HG02610 (cell line): ENCODE measurements around the gene NEK7.

Experiments used
- ATAC-seq: cut with Tn5 transposase; IDR thresholded peaks from one replicate; pipeline ENCODE4 v1.9.1; 2021; ENCODE audit warnings: mild to moderate bottlenecking, moderate library complexity; ENCODE audit not compliant: unreplicated experiment

Gene NEK7

DNA sequence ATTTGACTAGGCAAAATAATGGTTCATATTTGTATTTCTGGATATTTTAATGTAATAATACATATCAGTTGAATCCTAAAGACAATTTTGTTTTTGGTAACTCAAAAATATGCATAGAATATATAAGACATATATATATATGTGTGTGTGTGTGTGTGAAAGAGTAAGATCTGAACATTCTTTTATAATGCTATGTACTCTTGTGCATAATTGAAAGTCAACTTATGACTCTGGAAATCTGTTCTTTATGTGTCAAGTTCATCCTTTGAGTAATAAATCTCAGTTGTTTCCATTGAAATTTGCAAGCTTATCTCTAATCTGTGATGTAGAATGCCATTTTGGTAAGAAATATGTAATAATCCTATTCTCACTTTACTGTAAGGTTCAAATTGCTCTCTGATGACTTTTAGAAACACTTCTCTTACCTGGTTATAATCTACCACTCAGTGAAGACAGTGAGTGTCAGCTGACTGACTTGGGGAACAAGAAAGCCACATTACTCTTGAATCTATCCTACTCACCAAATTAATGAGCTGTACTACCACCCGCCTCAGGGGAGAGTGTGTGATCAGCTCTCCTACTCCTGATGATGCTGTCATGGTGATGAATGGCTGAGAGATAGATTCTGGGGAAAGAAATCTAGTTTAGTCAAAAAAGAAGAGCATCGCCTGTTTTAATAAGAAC lies 15.0 kb upstream of the NEK7 start:
- no peak for ATAC-seq

DNA sequence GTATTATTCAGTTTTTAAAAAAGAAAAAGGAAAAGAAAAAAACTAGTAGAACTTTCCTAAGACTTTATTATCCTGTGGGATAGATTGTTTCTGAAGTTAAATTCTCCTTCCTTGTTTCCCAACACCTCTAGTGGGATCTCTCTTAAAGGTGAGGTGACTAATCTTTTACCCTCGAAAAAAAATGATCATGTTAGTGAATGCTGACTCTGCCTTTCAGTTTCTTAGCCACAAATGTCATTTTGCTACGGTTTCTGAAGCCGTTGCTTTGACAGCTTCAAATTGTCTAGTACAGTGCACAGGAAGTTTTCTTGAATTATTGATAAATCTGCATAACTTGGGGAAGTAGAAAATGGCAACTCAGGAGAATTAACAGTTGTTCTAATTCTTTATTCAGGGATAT lies 13.0 kb upstream of the NEK7 start:
- no peak for ATAC-seq

DNA sequence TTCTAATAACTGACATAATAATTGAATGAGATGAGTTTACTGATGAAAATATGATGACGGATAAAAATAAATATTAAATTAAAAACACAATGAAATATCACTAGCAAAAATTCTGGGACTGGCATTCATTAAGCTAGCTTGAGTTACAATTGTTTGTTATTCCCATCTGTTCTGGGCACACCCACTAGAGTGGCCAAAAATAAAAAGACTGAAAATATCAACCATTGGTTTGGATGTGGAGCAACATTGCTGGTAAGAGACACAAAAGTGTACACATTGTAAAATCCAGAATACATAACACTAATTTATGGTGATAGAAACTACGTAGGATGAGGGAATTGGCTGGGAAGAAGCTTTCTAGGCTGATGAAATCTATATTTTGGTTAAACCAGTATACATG lies 9.6 kb upstream of the NEK7 start:
- ATAC-seq: no peak

DNA sequence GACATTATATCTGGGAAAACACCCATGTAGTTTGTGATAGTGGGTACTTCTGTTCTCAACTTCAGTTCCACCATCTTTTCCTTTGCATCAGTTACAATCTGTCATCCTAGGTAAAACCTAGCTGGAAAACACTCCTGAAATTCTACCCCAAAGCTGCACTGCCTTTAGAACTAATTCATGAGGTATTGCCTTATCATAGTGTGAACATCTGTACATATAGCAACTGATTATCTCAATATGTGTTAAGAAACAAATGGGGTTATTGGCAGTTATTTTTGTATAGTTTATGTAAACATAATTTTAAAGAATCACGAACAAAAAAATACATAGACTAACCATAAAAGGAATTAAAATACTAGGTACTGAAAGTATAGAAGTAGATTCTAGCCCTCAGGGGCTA lies 6.4 kb upstream of the NEK7 start:
- no peak for ATAC-seq

DNA sequence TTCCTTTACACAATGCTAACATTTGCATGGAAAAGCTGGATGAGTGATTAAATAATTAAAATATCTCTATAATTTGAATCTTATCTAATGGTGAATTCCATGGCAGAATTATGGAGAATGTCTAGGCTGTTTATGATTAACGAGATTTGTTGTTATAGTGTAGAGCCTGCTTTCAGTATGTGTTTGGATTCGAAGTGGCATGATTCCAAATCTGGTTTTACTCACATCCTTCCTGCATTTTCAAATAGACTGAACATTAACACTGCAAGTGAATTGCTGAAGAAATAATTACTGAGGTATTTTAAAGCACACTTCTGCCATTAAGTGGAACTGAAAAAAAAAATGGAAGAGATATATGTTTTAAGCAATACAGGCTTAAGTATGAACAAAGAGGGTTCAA lies 5.1 kb upstream of the NEK7 start:
- ATAC-seq: no peak

DNA sequence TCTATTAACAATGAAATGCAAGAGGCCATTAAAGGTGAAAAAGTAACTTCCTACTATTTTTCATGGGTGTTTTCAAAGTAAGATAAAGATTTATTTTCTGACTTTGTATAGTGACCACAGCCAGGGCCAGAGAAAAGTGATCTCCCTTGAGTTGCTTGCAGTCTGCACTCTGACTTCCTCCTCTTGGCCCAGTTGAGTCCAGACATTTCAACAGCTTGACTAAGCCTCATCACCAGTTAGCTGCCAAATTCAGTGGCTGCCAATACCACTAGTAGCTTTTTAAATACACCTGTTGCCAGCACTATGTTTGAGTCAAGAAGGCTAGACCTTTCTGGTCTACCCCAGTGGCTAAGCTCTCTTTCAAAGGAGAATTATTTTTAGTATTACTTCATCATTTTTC lies 3.7 kb upstream of the NEK7 start:
- ATAC-seq: no peak

DNA sequence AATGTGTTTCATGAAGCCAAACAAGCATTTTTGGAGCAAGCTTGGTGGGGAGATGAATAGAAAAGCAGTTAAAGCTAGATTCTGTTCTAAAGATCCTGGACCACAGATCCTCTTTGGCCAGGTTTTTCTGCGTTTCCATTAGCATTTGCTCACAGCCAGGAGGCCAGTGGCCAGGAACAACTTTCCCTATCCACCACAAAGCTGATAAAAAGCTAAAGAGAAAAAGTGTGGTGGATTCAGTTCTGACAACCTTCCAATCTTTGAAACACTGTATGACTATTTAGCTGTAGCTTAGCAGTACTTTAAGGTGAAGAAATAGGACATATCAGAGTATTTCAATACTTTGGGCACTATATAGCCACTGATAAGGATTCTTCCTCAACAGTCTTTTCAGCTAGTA lies 3.0 kb upstream of the NEK7 start:
- no peak for ATAC-seq

DNA sequence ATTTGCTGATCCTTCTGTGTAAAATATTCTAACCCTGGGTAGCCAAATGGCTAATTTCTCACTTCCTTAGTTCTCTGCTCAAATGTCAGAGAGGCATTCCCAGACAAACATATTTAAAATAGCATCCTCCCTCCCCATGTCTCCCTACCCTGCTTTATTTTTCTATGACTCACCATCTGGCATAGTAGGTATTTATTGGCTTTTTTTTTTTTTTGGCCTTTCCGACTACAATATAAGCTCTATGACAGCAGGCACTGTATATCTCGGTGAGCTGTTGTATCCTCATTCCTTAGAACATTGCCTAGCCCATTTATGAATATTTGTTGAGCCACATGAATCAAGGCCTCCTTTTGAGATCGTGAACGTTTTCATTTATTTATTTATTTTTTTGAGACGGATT lies 1.5 kb upstream of the NEK7 start:
- ATAC-seq: no peak

DNA sequence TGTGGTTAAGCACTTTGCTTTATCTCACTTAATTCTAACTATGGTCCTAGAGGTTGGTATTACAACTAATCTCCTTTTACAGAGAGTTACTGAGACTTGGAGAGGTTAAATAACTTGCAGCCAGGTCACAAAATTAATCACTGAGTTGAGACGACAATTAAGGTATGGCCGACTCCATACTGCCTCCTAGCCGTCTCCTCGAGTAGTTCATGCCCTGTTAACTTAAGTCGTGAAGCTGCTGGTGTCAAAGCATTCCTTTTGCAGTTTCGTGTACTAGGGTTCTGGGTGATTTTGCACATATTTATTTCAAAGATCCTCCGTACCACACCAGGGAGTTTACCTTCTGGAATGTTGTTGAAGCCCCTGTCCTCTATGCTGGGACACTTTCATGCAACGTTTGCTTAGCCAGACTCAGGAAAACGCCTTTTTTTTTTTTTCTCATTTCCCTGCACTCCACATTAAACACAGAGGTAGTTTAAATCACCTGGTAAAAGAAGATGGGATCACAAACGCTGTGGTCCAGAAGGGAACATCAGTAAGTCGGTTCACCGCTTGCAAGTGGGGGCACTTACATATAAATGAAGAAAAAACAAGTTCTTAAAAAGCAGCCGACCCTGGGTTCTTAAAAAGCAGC lies 570 bp upstream of the NEK7 start:
- ATAC-seq: peak; percentile 15

DNA sequence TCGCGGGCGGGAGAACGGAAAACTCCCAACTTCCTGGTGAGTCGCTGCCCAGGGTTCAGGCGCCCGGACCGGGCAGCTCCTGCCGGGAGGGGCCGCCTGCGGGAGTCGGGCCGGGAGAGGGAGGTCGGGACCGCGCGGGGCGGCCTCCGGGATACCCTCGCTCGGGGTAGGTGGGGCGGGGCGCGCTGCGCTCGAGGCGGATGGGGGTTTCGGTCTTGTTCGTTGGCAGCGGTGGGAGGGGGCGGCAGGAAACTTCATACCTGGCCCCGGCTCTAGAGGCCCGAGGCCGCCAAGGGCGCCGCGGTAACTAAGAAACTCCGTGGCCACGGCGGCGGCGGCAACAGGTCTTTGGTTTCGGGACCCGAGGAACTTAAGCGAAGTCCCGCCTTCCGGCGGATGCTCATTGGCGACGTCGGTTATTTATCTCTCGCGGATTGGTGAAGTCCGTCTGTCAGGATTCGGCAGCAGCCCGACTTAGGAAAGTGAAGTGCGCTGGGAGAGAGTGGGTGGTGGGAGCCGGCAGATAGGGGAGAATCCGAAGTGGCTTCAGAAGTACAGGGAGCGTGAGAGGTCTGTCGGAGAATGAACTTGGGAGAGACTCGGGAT lies 546 bp downstream of the NEK7 start:
- peak; percentile 37 for ATAC-seq

DNA sequence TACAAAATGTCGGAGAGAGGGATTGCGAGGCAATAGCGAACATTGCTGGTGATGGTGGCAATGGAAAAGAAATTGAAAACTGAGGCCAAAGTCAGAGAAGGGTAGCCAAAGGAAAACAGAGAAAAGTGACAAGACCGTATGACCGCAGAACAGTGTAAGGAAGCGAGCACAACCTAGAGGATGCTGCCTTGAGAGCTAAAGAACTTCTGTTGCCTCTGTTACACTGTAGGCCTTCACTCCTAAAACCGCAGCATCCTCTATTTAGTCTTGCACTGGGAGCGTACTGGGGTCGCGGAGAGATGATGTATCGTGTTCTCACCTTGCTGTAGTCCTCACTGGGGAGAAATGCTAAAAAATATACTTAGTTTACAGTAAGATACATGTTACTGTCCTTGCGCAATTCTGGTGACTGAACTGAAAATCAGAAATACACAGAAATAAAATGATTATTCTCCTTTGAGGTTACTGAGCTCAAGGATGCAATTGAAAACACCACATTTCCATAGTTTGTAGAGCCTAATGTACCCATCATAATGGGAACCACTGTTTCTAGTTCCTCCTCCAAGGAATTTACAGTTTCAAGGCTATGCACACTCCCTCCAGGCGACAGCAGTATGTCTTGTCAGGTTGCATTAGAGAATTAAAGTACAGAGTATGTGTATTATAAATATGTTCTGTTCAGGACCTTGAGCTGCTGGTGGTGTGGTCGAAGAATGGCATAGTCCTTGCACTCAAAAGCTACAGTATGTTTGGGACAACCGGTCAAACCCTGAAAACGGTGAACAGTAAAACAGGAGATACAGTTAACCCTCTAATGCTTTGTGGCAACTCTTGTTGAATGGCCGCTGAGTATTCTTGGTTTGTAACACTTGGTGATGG lies 1.3 kb downstream of the NEK7 start:
- no peak for ATAC-seq

DNA sequence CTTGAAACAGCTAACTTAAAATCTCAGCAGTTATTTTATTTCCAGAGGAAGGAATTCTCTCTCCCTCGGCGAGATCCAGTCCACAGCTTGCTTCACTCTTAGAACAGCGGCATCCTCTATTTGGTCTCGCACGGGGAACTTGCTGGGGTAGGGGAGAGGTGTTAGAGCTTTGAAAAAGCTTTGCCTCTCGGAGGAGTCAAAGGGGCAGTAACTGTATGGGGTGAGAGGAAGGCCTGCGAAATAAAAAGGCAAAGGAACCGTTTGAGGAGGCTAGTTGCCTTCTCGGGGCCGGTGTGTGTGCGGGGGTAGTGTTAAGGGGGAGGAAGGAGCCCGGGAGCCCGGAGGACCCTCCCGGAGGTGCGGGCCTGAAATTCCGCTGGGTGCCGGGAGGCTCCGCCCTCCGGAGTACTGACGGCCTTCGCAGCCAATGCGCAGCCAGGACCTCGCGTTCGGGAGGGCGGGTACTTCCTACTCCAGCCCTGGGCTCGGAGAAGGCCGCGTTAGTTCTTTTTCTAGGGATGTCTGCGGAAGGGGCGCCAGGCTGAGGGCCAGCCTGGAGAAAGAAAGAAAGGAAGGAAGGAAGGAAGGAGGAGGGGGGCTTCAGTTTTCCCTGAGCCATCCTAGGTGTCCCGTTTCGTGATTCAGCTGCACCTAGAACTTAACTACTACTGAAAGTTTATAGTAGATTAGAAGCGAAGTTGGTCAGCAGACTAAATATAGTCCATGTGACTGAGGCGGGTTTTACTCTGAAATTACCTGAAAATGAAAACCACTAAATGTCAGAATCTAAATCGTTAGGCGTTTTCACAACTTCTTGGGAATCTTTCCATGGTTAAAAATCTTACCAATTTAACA lies 2.2 kb downstream of the NEK7 start:
- ATAC-seq: peak; percentile 70

DNA sequence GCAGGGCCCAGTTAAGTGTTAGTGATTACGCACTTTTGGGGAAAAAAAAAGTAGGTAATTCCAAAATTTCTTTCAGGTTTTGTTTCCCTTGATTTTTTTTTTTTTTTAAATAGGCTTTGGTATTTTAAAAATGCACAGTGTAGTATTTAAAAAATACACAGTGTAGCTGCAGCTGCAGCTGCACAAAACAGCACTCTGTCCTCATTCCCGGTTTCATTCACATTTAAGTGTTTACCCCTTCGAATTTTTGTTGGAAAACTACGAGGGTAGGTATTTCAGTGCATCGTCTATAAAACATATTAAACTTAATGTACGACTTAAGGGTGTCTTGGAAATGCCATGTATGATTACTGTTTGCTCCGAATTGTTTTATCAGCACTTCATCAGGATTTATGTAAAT lies 3.4 kb downstream of the NEK7 start:
- no peak for ATAC-seq

DNA sequence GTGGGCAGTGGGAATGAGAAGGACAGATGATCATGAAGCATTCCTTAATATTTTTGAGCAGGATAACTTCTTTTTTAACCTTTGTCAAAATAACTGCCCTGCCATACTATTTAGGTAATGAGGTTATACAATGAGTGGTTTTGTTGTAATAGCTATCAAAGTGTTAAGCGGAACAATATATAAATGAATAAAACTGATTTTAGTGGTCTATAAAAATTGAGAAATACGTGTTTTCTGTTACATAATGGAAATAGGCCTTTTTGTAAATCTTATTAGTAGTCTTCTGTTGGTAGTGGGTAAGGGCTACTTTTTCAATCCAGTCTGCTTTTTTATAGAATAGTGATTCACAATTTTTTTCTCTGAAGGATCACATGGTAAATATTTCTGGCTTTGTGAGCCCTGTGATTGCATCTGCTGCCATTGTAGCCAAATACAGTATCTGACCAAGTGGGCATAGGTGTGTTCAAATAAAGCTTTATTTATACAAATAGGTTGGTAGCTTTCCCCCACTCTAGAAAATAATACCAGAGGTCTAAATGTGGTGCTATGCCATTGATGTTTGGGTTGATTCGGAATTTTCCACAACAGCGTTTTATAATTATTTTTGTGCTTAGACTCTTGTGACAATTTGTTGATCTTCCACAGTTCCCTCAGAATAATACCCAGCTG lies 4.3 kb downstream of the NEK7 start:
- ATAC-seq: no peak

DNA sequence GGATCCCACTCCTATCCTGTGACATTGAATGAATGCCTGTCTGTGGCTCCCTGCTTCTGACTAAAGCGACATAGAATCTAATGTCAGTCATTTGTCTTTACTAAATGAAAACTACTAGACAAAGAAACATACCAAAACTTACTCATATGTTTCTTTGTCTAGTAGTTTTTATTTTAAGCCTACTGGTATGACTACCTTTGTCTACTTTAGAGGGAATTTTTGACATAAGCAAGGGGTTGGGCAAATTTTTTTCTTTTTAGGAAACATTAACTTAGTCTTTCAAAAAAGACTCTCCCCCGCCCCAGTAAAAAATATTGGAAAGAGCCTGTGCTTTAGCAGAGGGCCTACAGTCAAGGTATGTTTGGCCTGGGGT lies 4.9 kb downstream of the NEK7 start:
- ATAC-seq: peak; percentile 14

DNA sequence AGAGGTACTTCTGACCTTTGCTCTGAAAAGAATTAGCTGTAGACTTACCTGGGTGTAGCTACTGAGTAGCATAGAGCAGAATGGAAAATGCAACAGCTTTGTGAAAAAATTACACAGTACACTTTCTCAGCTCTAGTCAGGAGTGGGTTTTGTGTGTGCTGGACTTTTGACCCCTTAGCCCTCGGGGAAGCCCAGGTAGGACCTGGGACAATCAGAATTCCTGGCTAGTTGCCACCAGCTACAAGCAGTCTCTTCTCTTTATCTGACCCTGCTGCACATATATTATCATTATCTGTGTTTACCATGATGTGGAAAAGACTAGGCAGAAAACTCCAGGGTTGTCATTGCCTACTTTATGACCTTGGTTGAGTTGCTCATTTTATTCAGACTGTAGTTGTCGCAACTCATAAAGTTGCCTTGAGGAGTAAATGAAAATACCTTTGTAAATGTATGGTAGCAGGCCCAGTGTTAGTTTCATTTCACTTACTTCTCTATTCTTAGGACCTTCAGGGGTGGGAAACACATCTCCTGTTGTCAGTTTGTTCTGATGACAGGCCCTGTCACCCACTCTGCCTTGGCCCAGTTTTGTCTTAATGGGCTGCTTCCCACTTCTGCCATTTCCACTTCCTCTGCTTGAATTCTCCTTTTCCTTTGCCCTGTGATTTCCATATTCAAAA lies 5.4 kb downstream of the NEK7 start:
- peak; percentile 19 for ATAC-seq

DNA sequence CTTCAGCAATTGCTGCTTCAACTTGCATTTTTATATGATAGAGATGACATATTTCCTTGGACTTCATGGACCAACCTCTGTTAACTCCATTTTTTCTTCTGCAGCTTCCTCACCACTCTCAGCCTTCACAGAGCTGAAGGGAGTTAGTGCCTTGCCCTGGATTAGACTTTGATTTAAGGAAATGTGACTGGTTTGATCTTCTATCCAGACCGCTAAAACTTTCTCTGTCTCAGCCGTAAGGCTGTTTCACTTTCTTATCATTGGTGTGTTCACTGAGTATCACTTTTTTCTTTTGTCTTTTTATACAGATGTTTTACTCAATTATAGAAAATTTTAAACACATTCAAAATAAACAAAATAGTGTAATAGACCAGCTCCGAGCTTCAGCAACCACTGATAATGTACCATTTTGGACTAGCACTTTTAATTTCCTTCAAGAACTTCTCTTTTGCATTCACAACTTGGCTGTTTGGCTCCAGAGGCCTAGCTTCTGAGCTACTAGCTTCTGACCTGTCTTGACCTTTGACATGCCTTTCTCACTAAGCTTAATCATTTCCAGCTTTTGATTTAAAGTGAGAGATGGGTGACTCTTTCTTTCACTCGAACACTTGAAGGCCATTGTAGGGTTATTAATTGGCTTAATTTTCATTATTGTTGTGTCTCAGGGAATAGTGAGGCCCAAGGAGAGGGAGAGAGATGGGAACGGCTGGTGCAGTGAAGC lies 9.3 kb downstream of the NEK7 start:
- no peak for ATAC-seq

DNA sequence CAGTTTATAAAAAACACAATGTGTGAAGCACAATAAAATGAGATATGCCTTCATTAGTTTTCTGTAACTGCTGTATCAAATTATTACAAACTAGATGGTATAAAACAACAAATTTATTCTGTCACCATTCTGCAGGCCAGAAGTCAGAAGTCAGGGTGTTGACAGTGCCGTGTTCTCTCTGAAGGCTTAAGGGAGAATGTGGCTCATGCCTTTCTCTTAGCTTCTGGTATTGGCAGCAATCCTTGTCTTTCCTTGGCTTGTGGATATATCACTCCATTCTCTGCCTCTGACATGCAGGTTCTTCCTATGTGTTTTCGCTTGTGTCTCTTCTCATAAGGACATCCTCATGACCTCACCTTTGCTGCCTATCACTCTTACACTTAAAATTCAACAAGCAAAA lies 10.1 kb downstream of the NEK7 start:
- no peak for ATAC-seq

DNA sequence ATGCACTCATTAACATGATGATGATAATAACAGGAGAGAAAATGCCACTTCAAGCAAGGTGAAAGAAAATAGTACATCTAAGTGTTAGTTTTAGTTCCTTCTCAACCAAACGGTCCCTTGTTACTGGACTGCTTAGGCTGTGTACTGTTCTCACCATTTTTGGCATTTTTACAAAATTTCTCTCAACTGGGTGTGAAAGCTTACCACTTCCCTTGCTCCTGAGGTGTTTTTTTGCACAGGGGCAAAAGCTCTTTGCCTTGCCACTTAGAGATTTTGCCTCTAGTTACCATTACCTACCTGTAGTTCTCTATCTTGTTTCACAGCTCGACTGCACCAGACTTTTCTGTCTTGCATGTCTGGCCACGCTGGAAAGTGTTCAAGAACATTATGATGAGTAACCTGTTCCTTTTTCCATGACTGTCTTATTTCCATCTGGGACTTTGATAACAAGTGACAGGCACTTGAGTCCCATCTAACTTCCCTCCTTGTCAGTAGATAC lies 10.7 kb downstream of the NEK7 start:
- peak; percentile 58 for ATAC-seq
